ENCODE measurements around the gene MAGIX. TPM values are rescaled to one million over a fixed set of nuclear protein-coding genes. Genes with fewer than 3 reads are reported as not detected.
"Not testable (repeated sequence)": the region's sequence is repeated elsewhere in the genome, so short reads cannot be mapped to it uniquely, and the experiment has no call there.

MAGIX gene
- total and polyA plus RNA-seq, 2 donors (not counting 1 experiment from before 2014, with no cell fraction given), result 0.40 to 1.7 TPM

DNA sequence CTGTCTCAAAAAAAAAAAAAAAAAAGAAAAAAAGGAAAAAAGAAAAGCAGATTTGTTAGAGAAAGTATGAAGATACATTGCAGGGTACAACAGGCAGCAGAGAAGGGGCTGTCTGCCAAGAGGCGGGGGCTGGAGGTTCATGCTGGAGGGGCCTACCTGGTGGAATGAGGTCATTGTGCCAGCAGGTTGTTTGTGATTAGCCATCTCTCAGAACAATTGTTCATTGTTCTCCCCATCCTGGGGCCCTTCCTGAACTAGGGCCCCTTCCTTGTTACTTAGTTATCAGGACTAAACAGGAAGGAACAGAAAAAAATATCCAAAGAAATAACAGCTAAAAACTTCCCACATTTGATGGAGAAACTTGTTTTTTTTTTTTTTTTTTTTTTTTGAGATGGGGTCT is 25.1 kb upstream of the MAGIX start:
- Histone ChIP-seq H3K9ac (ENCODE audit: insufficient read depth, low read length) (no peak overlapping the region), H2AFZ (ENCODE audit: low read length) (no peak overlapping the region), H3K4me2 (ENCODE audit: extremely low read depth, insufficient read depth, low read length) (no peak overlapping the region), H3K27me3 (ENCODE audit: control insufficient read depth, insufficient read depth, low read length) (no peaks in the 10 kb centered on the region), H3K9me3 (ENCODE audit: control insufficient read depth, insufficient read depth, low read depth, low read length) (no peaks in the 10 kb centered on the region), H3K4me1 (ENCODE audit: control insufficient read depth, extremely low read depth, insufficient read depth, low read length) (no peaks in the 10 kb centered on the region), H3K27ac (ENCODE audit: insufficient read depth, low read length) (no peak overlapping the region), H3K79me2 (ENCODE audit: control insufficient read depth, insufficient read depth, low read length) (no peaks in the 10 kb centered on the region), H3K4me3 (replicated peaks in 1 of 4; ENCODE audit: control extremely low read depth in 1 of 4, insufficient read depth in 1 of 4, low read depth in 3 of 4, low read length in 4 of 4) (no peak overlapping the region), H4K20me1 (ENCODE audit: control insufficient read depth, extremely low read depth, insufficient read depth, low read length) (no peaks in the 10 kb centered on the region), H3K36me3 (ENCODE audit: control insufficient read depth, insufficient read depth, low read length) (no peaks in the 10 kb centered on the region)
- TF ChIP-seq, protein P1, sequence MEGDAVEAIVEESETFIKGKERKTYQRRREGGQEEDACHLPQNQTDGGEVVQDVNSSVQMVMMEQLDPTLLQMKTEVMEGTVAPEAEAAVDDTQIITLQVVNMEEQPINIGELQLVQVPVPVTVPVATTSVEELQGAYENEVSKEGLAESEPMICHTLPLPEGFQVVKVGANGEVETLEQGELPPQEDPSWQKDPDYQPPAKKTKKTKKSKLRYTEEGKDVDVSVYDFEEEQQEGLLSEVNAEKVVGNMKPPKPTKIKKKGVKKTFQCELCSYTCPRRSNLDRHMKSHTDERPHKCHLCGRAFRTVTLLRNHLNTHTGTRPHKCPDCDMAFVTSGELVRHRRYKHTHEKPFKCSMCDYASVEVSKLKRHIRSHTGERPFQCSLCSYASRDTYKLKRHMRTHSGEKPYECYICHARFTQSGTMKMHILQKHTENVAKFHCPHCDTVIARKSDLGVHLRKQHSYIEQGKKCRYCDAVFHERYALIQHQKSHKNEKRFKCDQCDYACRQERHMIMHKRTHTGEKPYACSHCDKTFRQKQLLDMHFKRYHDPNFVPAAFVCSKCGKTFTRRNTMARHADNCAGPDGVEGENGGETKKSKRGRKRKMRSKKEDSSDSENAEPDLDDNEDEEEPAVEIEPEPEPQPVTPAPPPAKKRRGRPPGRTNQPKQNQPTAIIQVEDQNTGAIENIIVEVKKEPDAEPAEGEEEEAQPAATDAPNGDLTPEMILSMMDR (conservative IDR thresholded peaks at IDR 0.05 in 1 of 2, IDR thresholded peaks at IDR 0.05 in 1 of 2; ENCODE audit: low read depth in 1 of 2, low read length in 2 of 2), result no peak
- no peak for TF ChIP-seq EZH2 (IDR thresholded peaks at IDR 0.05; ENCODE audit: low read length, missing control alignments)
- DNase-seq (ENCODE audit: low read depth in 2 of 2), result no peak

DNA sequence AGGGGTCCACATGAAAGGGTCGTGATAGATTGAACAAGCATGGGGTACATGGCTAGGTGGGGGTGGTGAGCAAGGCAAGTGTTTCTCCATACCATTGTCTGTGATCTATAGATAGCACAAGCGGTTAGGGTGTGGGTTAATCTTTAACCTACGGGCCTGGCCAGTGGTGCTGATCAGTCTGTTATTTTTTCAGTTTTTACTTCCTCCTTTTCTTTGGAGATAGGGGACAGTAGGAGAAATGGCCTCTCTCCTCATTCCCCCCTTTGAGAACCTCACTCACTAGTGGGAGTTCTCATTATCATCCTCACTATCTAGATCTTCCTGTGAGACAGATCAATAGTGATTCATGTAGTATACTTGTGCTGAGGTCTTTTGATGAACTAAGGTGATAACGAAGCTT is 22.8 kb upstream of the MAGIX start:
- DNase-seq (ENCODE audit: low read depth in 2 of 2), result no peak
- Histone ChIP-seq H3K4me3 (replicated peaks in 1 of 4; ENCODE audit: control extremely low read depth in 1 of 4, insufficient read depth in 1 of 4, low read depth in 3 of 4, low read length in 4 of 4) (no peak overlapping the region), H3K9ac (ENCODE audit: insufficient read depth, low read length) (no peak overlapping the region), H2AFZ (ENCODE audit: low read length) (no peak overlapping the region), H3K27me3 (ENCODE audit: control insufficient read depth, insufficient read depth, low read length) (no peaks in the 10 kb centered on the region), H4K20me1 (ENCODE audit: control insufficient read depth, extremely low read depth, insufficient read depth, low read length) (no peaks in the 10 kb centered on the region), H3K9me3 (ENCODE audit: control insufficient read depth, insufficient read depth, low read depth, low read length) (no peaks in the 10 kb centered on the region), H3K4me2 (ENCODE audit: extremely low read depth, insufficient read depth, low read length) (no peak overlapping the region), H3K4me1 (ENCODE audit: control insufficient read depth, extremely low read depth, insufficient read depth, low read length) (no peaks in the 10 kb centered on the region), H3K36me3 (ENCODE audit: control insufficient read depth, insufficient read depth, low read length) (no peaks in the 10 kb centered on the region), H3K27ac (ENCODE audit: insufficient read depth, low read length) (no peak overlapping the region), H3K79me2 (ENCODE audit: control insufficient read depth, insufficient read depth, low read length) (no peaks in the 10 kb centered on the region)
- TF ChIP-seq, protein P1 (conservative IDR thresholded peaks at IDR 0.05 in 1 of 2, IDR thresholded peaks at IDR 0.05 in 1 of 2; ENCODE audit: low read depth in 1 of 2, low read length in 2 of 2), result no peak
- no peak for TF ChIP-seq EZH2 (IDR thresholded peaks at IDR 0.05; ENCODE audit: low read length, missing control alignments)

DNA sequence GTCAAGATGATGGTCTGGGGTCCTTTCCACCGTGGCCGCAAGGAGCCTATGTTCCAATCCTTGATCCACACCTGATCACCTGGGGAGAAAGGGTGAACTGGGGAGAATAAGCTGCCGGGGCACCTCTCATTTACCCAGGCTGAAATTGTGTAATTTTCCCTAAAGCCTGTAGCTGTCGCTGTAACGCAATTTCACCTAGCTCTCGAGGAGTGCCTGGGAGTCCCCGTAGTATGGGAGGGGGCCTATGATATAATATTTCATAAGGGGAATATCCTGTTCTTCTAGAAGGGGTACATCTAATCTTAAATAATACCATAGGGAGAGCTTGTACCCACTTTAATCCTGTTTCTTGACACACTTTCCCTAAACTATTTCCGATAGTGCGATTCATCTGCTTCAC is 20.3 kb upstream of the MAGIX start:
- H3K9ac ChIP-seq (ENCODE audit: insufficient read depth, low read length); H3K9me3 ChIP-seq (ENCODE audit: control insufficient read depth, insufficient read depth, low read depth, low read length); H3K36me3 ChIP-seq (ENCODE audit: control insufficient read depth, insufficient read depth, low read length); H3K4me1 ChIP-seq (ENCODE audit: control insufficient read depth, extremely low read depth, insufficient read depth, low read length); H2AFZ ChIP-seq (ENCODE audit: low read length); H3K27me3 ChIP-seq (ENCODE audit: control insufficient read depth, insufficient read depth, low read length); H3K27ac ChIP-seq (ENCODE audit: insufficient read depth, low read length); DNase-seq (ENCODE audit: low read depth in 2 of 2); H4K20me1 ChIP-seq (ENCODE audit: control insufficient read depth, extremely low read depth, insufficient read depth, low read length); H3K79me2 ChIP-seq (ENCODE audit: control insufficient read depth, insufficient read depth, low read length); H3K4me2 ChIP-seq (ENCODE audit: extremely low read depth, insufficient read depth, low read length); H3K4me3 ChIP-seq (replicated peaks in 1 of 4; ENCODE audit: control extremely low read depth in 1 of 4, insufficient read depth in 1 of 4, low read depth in 3 of 4, low read length in 4 of 4): not testable (repeated sequence)
- TF ChIP-seq, protein P1 (conservative IDR thresholded peaks at IDR 0.05 in 1 of 2, IDR thresholded peaks at IDR 0.05 in 1 of 2; ENCODE audit: low read depth in 1 of 2, low read length in 2 of 2), result peak; percentile 20 to 44

DNA sequence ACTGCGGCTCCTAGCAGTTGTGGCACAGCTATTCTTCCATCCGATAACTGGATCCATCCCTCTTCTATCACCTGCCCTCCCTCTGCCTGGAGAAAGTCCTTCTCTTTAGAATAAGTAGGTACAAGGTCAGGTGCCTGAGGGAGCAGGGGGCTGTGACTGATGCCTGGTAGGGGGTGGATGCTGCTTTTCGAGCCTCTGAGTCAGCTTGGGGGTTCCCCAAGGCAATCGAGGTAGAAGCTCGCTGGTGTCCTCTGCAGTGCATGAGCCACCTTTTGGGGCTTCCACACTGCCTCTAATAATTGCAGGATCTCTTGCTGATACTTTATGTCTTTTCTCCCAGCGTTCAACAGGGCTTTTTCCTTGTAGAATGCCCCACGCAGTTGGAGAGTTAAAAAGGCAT is 19.4 kb upstream of the MAGIX start:
- not testable (repeated sequence) for H3K27ac ChIP-seq (ENCODE audit: insufficient read depth, low read length); H3K27me3 ChIP-seq (ENCODE audit: control insufficient read depth, insufficient read depth, low read length); H3K79me2 ChIP-seq (ENCODE audit: control insufficient read depth, insufficient read depth, low read length); H4K20me1 ChIP-seq (ENCODE audit: control insufficient read depth, extremely low read depth, insufficient read depth, low read length); H3K9ac ChIP-seq (ENCODE audit: insufficient read depth, low read length); H3K9me3 ChIP-seq (ENCODE audit: control insufficient read depth, insufficient read depth, low read depth, low read length); H2AFZ ChIP-seq (ENCODE audit: low read length); DNase-seq (ENCODE audit: low read depth in 2 of 2); H3K4me3 ChIP-seq (replicated peaks in 1 of 4; ENCODE audit: control extremely low read depth in 1 of 4, insufficient read depth in 1 of 4, low read depth in 3 of 4, low read length in 4 of 4); H3K4me2 ChIP-seq (ENCODE audit: extremely low read depth, insufficient read depth, low read length); H3K36me3 ChIP-seq (ENCODE audit: control insufficient read depth, insufficient read depth, low read length); H3K4me1 ChIP-seq (ENCODE audit: control insufficient read depth, extremely low read depth, insufficient read depth, low read length)
